GM12878 (cell line): Measurements from ENCODE around the gene CCR7. TPM values are rescaled to one million over a fixed set of nuclear protein-coding genes. Genes with fewer than 3 reads are reported as not detected.

Experiments
- ATAC-seq: fragments of 200-7000 bp; cut with Tn5 transposase; 3 replicates; pipeline ENCODE4 v1.9.1; 2020; ENCODE audit warnings: mild to moderate bottlenecking, moderate library complexity
- BruUV-seq: library from RNA; stranded (reverse); fragments of 400-500 nt; replicated peaks from 2 replicates; lab custom pipeline; 2021; lab: Mats Ljungman, UMichigan
- CTCF ChIA-PET: fragments of 300-600 bp; sonication (Branson Sonifier 250); formaldehyde crosslinking; extraction: SDS; loops from one replicate; lab custom pipeline; 2021; ENCODE audit warnings: inconsistent platforms; lab: Yijun Ruan, JAX
- POLR2A ChIA-PET: fragments of 350-600 bp; formaldehyde crosslinking; extraction: SDS; loops from one replicate; lab custom pipeline; 2021; ENCODE audit warnings: inconsistent platforms; lab: Charles Lee
- RAD21 ChIA-PET: fragments of 300-600 bp; sonication (Branson Sonifier 250); formaldehyde crosslinking; loops from one replicate; lab custom pipeline; 2023; ENCODE audit warnings: antibody characterized with exemption; ENCODE audit not compliant: unreplicated experiment; lab: Charles Lee
- SMC1A ChIA-PET: fragments of 300-600 bp; sonication (Branson Sonifier 250); formaldehyde crosslinking; loops from one replicate; lab custom pipeline; 2023; ENCODE audit not compliant: unreplicated experiment, uncharacterized antibody; lab: Charles Lee
- DNase-seq: peaks from one replicate; pipeline ENCODE4 v3.0.0-alpha.2; 2011; ENCODE audit warnings: low read depth, low spot score
- FAIRE-seq: peaks from 3 replicates; lab custom pipeline; 2011; peaks lifted over from hg19 to GRCh38; lab: Jason Lieb, UNC
- H2AFZ ChIP-seq: 2 replicates; pipeline ENCODE4 v1.6.0; 2011; ENCODE audit warnings: low read depth, low read length, control low read depth; ENCODE audit not compliant: control insufficient read depth
- H3K27ac ChIP-seq: 2 replicates; pipeline ENCODE4 v1.5.1; 2011; ENCODE audit warnings: control low read depth; ENCODE audit not compliant: control insufficient read depth, insufficient read depth
- H3K27me3 ChIP-seq, 2 experiments: replicated peaks in 1 of 2; 2 replicates each; pipeline versions ENCODE4 v1.6.0 to v1.6.1; 2011; ENCODE audit warnings: low read length in 1 of 2; ENCODE audit not compliant: control insufficient read depth in 2 of 2, insufficient read depth in 2 of 2
- H3K36me3 ChIP-seq, 2 experiments: 2 replicates each; pipeline ENCODE4 v1.5.1; 2011; ENCODE audit warnings: low read length in 1 of 2; ENCODE audit not compliant: control insufficient read depth in 2 of 2, insufficient read depth in 2 of 2
- H3K4me1 ChIP-seq: 2 replicates; pipeline ENCODE4 v1.6.1; 2011; ENCODE audit warnings: mild to moderate bottlenecking, low read length, moderate library complexity, mixed read lengths; ENCODE audit not compliant: control insufficient read depth, insufficient read depth
- H3K4me2 ChIP-seq: 2 replicates; pipeline ENCODE4 v1.6.0; 2011; ENCODE audit warnings: control low read depth; ENCODE audit not compliant: control insufficient read depth, insufficient read depth
- H3K4me3 ChIP-seq: fragments of 200-600 bp; sonication (generic); 2 replicates; pipeline ENCODE4 v1.5.1; 2016
- H3K79me2 ChIP-seq: 2 replicates; pipeline ENCODE4 v1.6.0; 2011; ENCODE audit warnings: low read length; ENCODE audit not compliant: control insufficient read depth, insufficient read depth
- H3K9ac ChIP-seq: 2 replicates; pipeline ENCODE4 v1.8.0; 2011; ENCODE audit warnings: low read length, control low read depth, mixed read lengths; ENCODE audit not compliant: control insufficient read depth, insufficient read depth
- H3K9me3 ChIP-seq: replicated peaks from 3 replicates; pipeline ENCODE4 v1.5.1; 2011; ENCODE audit warnings: mild to moderate bottlenecking, low read length; ENCODE audit not compliant: control insufficient read depth, insufficient read depth
- H4K20me1 ChIP-seq: 2 replicates; pipeline ENCODE4 v1.6.0; 2011; ENCODE audit not compliant: control insufficient read depth, insufficient read depth
- ATF7 ChIP-seq: fragments of 450-650 bp; IDR thresholded peaks from 2 replicates; pipeline ENCODE4 v1.6.1; 2016; ENCODE audit warnings: low read depth, mild to moderate bottlenecking
- BACH1 ChIP-seq: fragments of 450-650 bp; IDR thresholded peaks from 2 replicates; pipeline ENCODE4 v1.6.1; 2017; ENCODE audit warnings: mild to moderate bottlenecking, borderline replicate concordance
- CHD2 ChIP-seq: IDR thresholded peaks from 2 replicates; pipeline ENCODE4 v1.6.1; 2011; ENCODE audit warnings: low read depth, low read length, improper control_type of control experiment, borderline replicate concordance
- CHD4 ChIP-seq: fragments of 200-600 bp; sonication (generic); IDR thresholded peaks from 2 replicates; pipeline ENCODE4 v1.6.1; 2016; ENCODE audit warnings: mild to moderate bottlenecking
- CREB1 ChIP-seq: IDR thresholded peaks from 2 replicates; pipeline ENCODE4 v1.6.1; 2012; ENCODE audit warnings: low read depth, mild to moderate bottlenecking, inconsistent platforms
- CTCF ChIP-seq, 3 experiments: IDR thresholded peaks in 2 of 3; conservative IDR thresholded peaks in 1 of 3; 2 replicates each; pipeline ENCODE4 v1.5.1; 2011; ENCODE audit warnings: low read depth in 3 of 3, low read length in 3 of 3, mild to moderate bottlenecking in 3 of 3, control low read depth in 2 of 3, moderate library complexity in 2 of 3, inconsistent platforms in 1 of 3, mixed read lengths in 1 of 3; ENCODE audit not compliant: control insufficient read depth in 2 of 3, insufficient read depth in 1 of 3; ENCODE audit errors: extremely low read depth in 1 of 3
- E2F8 ChIP-seq: fragments of 450-650 bp; IDR thresholded peaks from 2 replicates; pipeline ENCODE4 v1.6.1; 2018; ENCODE audit warnings: mild to moderate bottlenecking, low read depth, moderate library complexity; ENCODE audit not compliant: partially characterized antibody
- GATAD2B ChIP-seq: fragments of 450-650 bp; conservative IDR thresholded peaks from 2 replicates; pipeline ENCODE4 v1.6.1; 2017; ENCODE audit warnings: low read depth, mild to moderate bottlenecking, moderate library complexity
- HCFC1 ChIP-seq: fragments of 150-350 bp; IDR thresholded peaks from 2 replicates; pipeline ENCODE4 v1.6.1; 2014; ENCODE audit warnings: low read length
- MEF2B ChIP-seq: fragments of 450-650 bp; IDR thresholded peaks from 2 replicates; pipeline ENCODE4 v1.6.1; 2018; ENCODE audit warnings: mild to moderate bottlenecking, moderate library complexity; ENCODE audit not compliant: partially characterized antibody, poor library complexity, severe bottlenecking
- NBN ChIP-seq: fragments of 450-650 bp; IDR thresholded peaks from 2 replicates; pipeline ENCODE4 v1.6.1; 2016
- SMAD5 ChIP-seq: IDR thresholded peaks from 2 replicates; pipeline ENCODE4 v1.6.1; 2016; ENCODE audit warnings: antibody characterized with exemption, low read depth
- SPI1 ChIP-seq: IDR thresholded peaks from 2 replicates; pipeline ENCODE4 v1.6.1; 2011; ENCODE audit warnings: low read depth, mild to moderate bottlenecking, low read length, moderate library complexity, borderline replicate concordance; ENCODE audit not compliant: insufficient read depth
- STAT3 ChIP-seq: IDR thresholded peaks from 2 replicates; pipeline ENCODE4 v1.6.1; 2011; ENCODE audit warnings: low read depth, low read length, improper control_type of control experiment
- USF1 ChIP-seq: IDR thresholded peaks from 2 replicates; pipeline ENCODE4 v1.6.1; 2011; ENCODE audit warnings: borderline replicate concordance, low read depth, mild to moderate bottlenecking, moderate library complexity, mixed read lengths, low read length; ENCODE audit not compliant: insufficient read depth; ENCODE audit errors: extremely low read length
- WRNIP1 ChIP-seq: IDR thresholded peaks from 2 replicates; pipeline ENCODE4 v1.6.1; 2011; ENCODE audit warnings: low read depth, low read length, improper control_type of control experiment, borderline replicate concordance
- YBX1 ChIP-seq: fragments of 450-650 bp; IDR thresholded peaks from 2 replicates; pipeline ENCODE4 v1.6.1; 2016; ENCODE audit warnings: antibody characterized with exemption
- ZNF622 ChIP-seq: fragments of 450-650 bp; IDR thresholded peaks from 2 replicates; pipeline ENCODE4 v1.6.1; 2017; ENCODE audit warnings: mild to moderate bottlenecking, inconsistent platforms
- WGBS: methylation state at CpG from one replicate; pipeline ENCODE4 v1.1.6; 2016; ENCODE audit warnings: low lambda C conversion rate; ENCODE audit not compliant: insufficient replicate concordance, insufficient coverage; ENCODE audit errors: missing lambda C conversion rate; 5-methylcytosine and 5-hydroxymethylcytosine counted together
- in situ Hi-C: fragments of 300-500 bp; cut with MboI; formaldehyde crosslinking; loops from 9 replicates; pipeline ENCODE4 v1.14.3; 2018; ENCODE audit warnings: mixed read lengths
- intact Hi-C: fragments of 100-400 bp; cut with micrococcal nuclease; formaldehyde crosslinking; loops from one replicate; pipeline ENCODE4 v1.14.2; 2022; ENCODE audit not compliant: unreplicated experiment
- polyA plus RNA-seq, 11 experiments: library from polyadenylated mRNA; depleted of rRNA in 4 of 11; unstranded in 6 of 11; stranded (reverse) in 5 of 11; fragments of >200 nt; fragmentation: Nextera tagmentation in 4 of 11; fragmentation: Illumina TruSeq in 1 of 11; extraction: Ambion mirVana in 4 of 11; extraction: Trizol in 1 of 11; gene quantifications; 1 replicate in 1 of 11; 2 replicates in 10 of 11; pipeline versions ENCODE4 v1.2.1 to v1.2.3, GENCODE V29; 2011 to 2016; ENCODE audit warnings: inconsistent platforms in 2 of 11, missing spikeins in 2 of 11, low read depth in 1 of 11
- total RNA-seq, 4 experiments: library from RNA; depleted of rRNA in 3 of 4; stranded (reverse); fragments of >200 nt in 3 of 4; fragmentation: Illumina TruSeq in 1 of 4; extraction: Trizol in 1 of 4; gene quantifications; 2 replicates each; pipeline versions ENCODE4 v1.2.1 to v1.2.3, GENCODE V29; 2013 to 2021

CCR7 gene
- total and polyA plus RNA-seq, 10 of the 15 experiments (the other 5 are each of a cell fraction or from before 2014, with no cell fraction given): 131 to 1,171 (median 260) TPM

- Histone ChIP-seq H3K79me2 (peaks cover 62% of the 10 kb centered on the region), H3K4me3 (peak overlapping the region; percentile 93), H3K9me3 (no peaks in the 10 kb centered on the region), H3K9ac (peak overlapping the region; percentile 90), H2AFZ (no peak overlapping the region), H3K27me3 (no peaks in the 10 kb centered on the region), H3K4me1 (peaks cover 36% of the 10 kb centered on the region), H4K20me1 (peaks cover 5% of the 10 kb centered on the region), H3K4me2 (peak overlapping the region; percentile 83), H3K27ac (peak overlapping the region; percentile 98), H3K36me3 (peaks cover 16 to 28% of the 10 kb centered on the region in 2 experiments; a peak in 3 of 4 replicates)
- DNase-seq (peak; percentile 78), FAIRE-seq (peak; percentile 92), ATAC-seq (peak; percentile 34)
- SMC1A ChIA-PET: interaction anchor here (1.0 to 21.2 kb wide), 16 partner anchors 8 to 257 kb away, joined by 3 to 430 read pairs (median 6); no protein-coding TSS in a partner anchor
- RAD21 ChIA-PET: interaction anchor here (1.0 to 21.1 kb wide), 14 partner anchors 9 to 1127 kb away, joined by 3 to 514 read pairs (median 11); partner anchors contain the start of gene EIF1
- WGBS: under 1% methylated on average over 8 of the region's 8 CpGs
- in situ Hi-C loops (loop anchor here (5.0 kb wide), 1 partner anchor 40 kb away; no protein-coding TSS in a partner anchor), intact Hi-C loops (loop anchor here (1.0 to 10.0 kb wide), 4 partner anchors 21 to 163 kb away; no protein-coding TSS in a partner anchor)
- CTCF ChIA-PET: interaction anchor here (0.7 to 12.8 kb wide), 19 partner anchors 8 to 1067 kb away, joined by 3 to 318 read pairs (median 11); partner anchors contain the start of gene TOP2A
- BruUV-seq: TSS peak; percentile 92
- POLR2A ChIA-PET: interaction anchor here (0.6 to 9.5 kb wide), 13 partner anchors 7 to 1114 kb away, joined by 3 to 97 read pairs (median 40); partner anchors contain the start of gene TOP2A
- no peak for TF ChIP-seq MEF2B
- TF ChIP-seq NBN: no peak
- no peak for TF ChIP-seq WRNIP1
- TF ChIP-seq CTCF (IDR thresholded peaks at IDR 0.05 in 2 of 3, conservative IDR thresholded peaks at IDR 0.05 in 1 of 3; ENCODE audit: control insufficient read depth in 2 of 3, extremely low read depth in 1 of 3, insufficient read depth in 1 of 3, low read depth in 3 of 3, low read length in 3 of 3): peak; percentile 38 to 67 (median 60); a peak in 4 of 6 replicates
- TF ChIP-seq ATF7: peak; percentile 54; the same call in 1 of the 2 replicates
- TF ChIP-seq STAT3: no peak
- TF ChIP-seq ZNF622: no peak
- TF ChIP-seq CREB1: peak; percentile 45; the same call in 1 of the 2 replicates
- TF ChIP-seq CHD2: 0 out of 2 replicates have a peak, but pooled peaks have one; percentile 44
- TF ChIP-seq BACH1: peak; percentile 87
- no peak for TF ChIP-seq USF1
- TF ChIP-seq YBX1: no peak
- no peak for TF ChIP-seq CHD4
- 0 out of 2 replicates have a peak, but pooled peaks have one; percentile 15 for TF ChIP-seq HCFC1
- TF ChIP-seq GATAD2B: no peak
- peak; percentile 96 for TF ChIP-seq SMAD5
- no peak for TF ChIP-seq SPI1
- TF ChIP-seq E2F8: no peak
Observed at GRCh38 chr17:40561871-40562611, 3.2 kb downstream of the CCR7 start.
